Rectal smooth muscle tissue (tissue), 1 donor: ENCODE results near the gene PDE2A.

Experiments
- H3K27ac ChIP-seq: one replicate; pipeline ENCODE4 v1.7.0; 2013; ENCODE audit warnings: low read depth, low read length, inconsistent platforms
- H3K27me3 ChIP-seq: one replicate; pipeline ENCODE4 v1.7.0; 2013; ENCODE audit warnings: low read length; ENCODE audit not compliant: control insufficient read depth, insufficient read depth
- H3K36me3 ChIP-seq: one replicate; pipeline ENCODE4 v1.7.0; 2013; ENCODE audit warnings: low read length; ENCODE audit not compliant: control insufficient read depth, insufficient read depth
- H3K4me1 ChIP-seq: one replicate; pipeline ENCODE4 v1.7.0; 2013; ENCODE audit warnings: low read length; ENCODE audit not compliant: control insufficient read depth, insufficient read depth
- H3K4me3 ChIP-seq: one replicate; pipeline ENCODE4 v1.7.0; 2013; ENCODE audit warnings: low read length
- H3K9ac ChIP-seq: one replicate; pipeline ENCODE4 v1.7.0; 2013; ENCODE audit warnings: low read length

Gene PDE2A

GRCh38 chr11:72687326-72687725, 13.1 kb upstream of the PDE2A start:
- no peaks in the 10 kb centered on the region for H3K27me3 ChIP-seq
- H3K9ac ChIP-seq: no peak overlapping the region
- H3K36me3 ChIP-seq: peaks cover 30% of the 10 kb centered on the region
- H3K27ac ChIP-seq: no peak overlapping the region
- H3K4me1 ChIP-seq: peaks cover 2% of the 10 kb centered on the region
- no peak overlapping the region for H3K4me3 ChIP-seq

GRCh38 chr11:72686639-72687220, 12.5 kb upstream of the PDE2A start:
- Histone ChIP-seq H3K4me3 (no peak overlapping the region), H3K27ac (no peak overlapping the region), H3K4me1 (peaks cover 2% of the 10 kb centered on the region), H3K36me3 (peaks cover 30% of the 10 kb centered on the region), H3K27me3 (no peaks in the 10 kb centered on the region), H3K9ac (no peak overlapping the region)

GRCh38 chr11:72685560-72686480, 11.6 kb upstream of the PDE2A start:
- H3K27me3 ChIP-seq: no peaks in the 10 kb centered on the region
- no peak overlapping the region for H3K4me3 ChIP-seq
- H3K9ac ChIP-seq: no peak overlapping the region
- peaks cover 2% of the 10 kb centered on the region for H3K4me1 ChIP-seq
- peak overlapping the region; percentile 45 for H3K27ac ChIP-seq
- peaks cover 30% of the 10 kb centered on the region for H3K36me3 ChIP-seq

GRCh38 chr11:72684236-72684912, 10.2 kb upstream of the PDE2A start:
- peaks cover 2% of the 10 kb centered on the region for H3K4me1 ChIP-seq
- no peak overlapping the region for H3K9ac ChIP-seq
- H3K4me3 ChIP-seq: no peak overlapping the region
- H3K36me3 ChIP-seq: peaks cover 23% of the 10 kb centered on the region
- H3K27ac ChIP-seq: no peak overlapping the region
- H3K27me3 ChIP-seq: no peaks in the 10 kb centered on the region

GRCh38 chr11:72683782-72684200, 9.6 kb upstream of the PDE2A start:
- no peak overlapping the region for H3K9ac ChIP-seq
- no peaks in the 10 kb centered on the region for H3K27me3 ChIP-seq
- H3K27ac ChIP-seq: no peak overlapping the region
- no peak overlapping the region for H3K4me3 ChIP-seq
- H3K4me1 ChIP-seq: peaks cover 2% of the 10 kb centered on the region
- peaks cover 19% of the 10 kb centered on the region for H3K36me3 ChIP-seq

- H3K36me3 ChIP-seq: peaks cover 19% of the 10 kb centered on the region
- H3K9ac ChIP-seq: no peak overlapping the region
- H3K27me3 ChIP-seq: peaks cover 3% of the 10 kb centered on the region
- H3K27ac ChIP-seq: no peak overlapping the region
- H3K4me1 ChIP-seq: peaks cover 2% of the 10 kb centered on the region
- H3K4me3 ChIP-seq: no peak overlapping the region
Observed at GRCh38 chr11:72682858-72683243, 8.6 kb upstream of the PDE2A start.

GRCh38 chr11:72682238-72682857, 8.1 kb upstream of the PDE2A start:
- H3K27ac ChIP-seq: no peak overlapping the region
- H3K4me1 ChIP-seq: peaks cover 2% of the 10 kb centered on the region
- peaks cover 17% of the 10 kb centered on the region for H3K36me3 ChIP-seq
- H3K27me3 ChIP-seq: peaks cover 3% of the 10 kb centered on the region
- no peak overlapping the region for H3K9ac ChIP-seq
- H3K4me3 ChIP-seq: no peak overlapping the region

- H3K27me3 ChIP-seq: peaks cover 3% of the 10 kb centered on the region
- H3K9ac ChIP-seq: no peak overlapping the region
- no peak overlapping the region for H3K4me3 ChIP-seq
- H3K4me1 ChIP-seq: peaks cover 2% of the 10 kb centered on the region
- no peak overlapping the region for H3K27ac ChIP-seq
- H3K36me3 ChIP-seq: peaks cover 10% of the 10 kb centered on the region
Observed at GRCh38 chr11:72681226-72682153, 7.3 kb upstream of the PDE2A start.

- peaks cover 7% of the 10 kb centered on the region for H3K27me3 ChIP-seq
- H3K9ac ChIP-seq: no peak overlapping the region
- H3K4me1 ChIP-seq: peaks cover 2% of the 10 kb centered on the region
- H3K27ac ChIP-seq: no peak overlapping the region
- H3K36me3 ChIP-seq: peaks cover 5% of the 10 kb centered on the region
- no peak overlapping the region for H3K4me3 ChIP-seq
Observed at GRCh38 chr11:72680624-72681158, 6.5 kb upstream of the PDE2A start.

- Histone ChIP-seq H3K9ac (no peak overlapping the region), H3K27ac (no peak overlapping the region), H3K4me1 (peaks cover 2% of the 10 kb centered on the region), H3K27me3 (peaks cover 7% of the 10 kb centered on the region), H3K36me3 (peaks cover 4% of the 10 kb centered on the region), H3K4me3 (no peak overlapping the region)
Observed at GRCh38 chr11:72679869-72680268, 5.6 kb upstream of the PDE2A start.

GRCh38 chr11:72678524-72678923, 4.3 kb upstream of the PDE2A start:
- no peak overlapping the region for H3K27ac ChIP-seq
- H3K27me3 ChIP-seq: peaks cover 16% of the 10 kb centered on the region
- no peaks in the 10 kb centered on the region for H3K4me1 ChIP-seq
- no peak overlapping the region for H3K4me3 ChIP-seq
- peaks cover 3% of the 10 kb centered on the region for H3K36me3 ChIP-seq
- no peak overlapping the region for H3K9ac ChIP-seq
